GM12891 (cell line): ENCODE measurements around the gene MPV17L.
A peak's percentile ranks its signal among the peaks of the same experiment; 100 is the strongest.
"Not testable (repeated sequence)": the region's sequence is repeated elsewhere in the genome, so short reads cannot be mapped to it uniquely, and the experiment has no call there.

Source experiments
- DNase-seq: peaks from one replicate; pipeline ENCODE4 v3.0.0; 2011; ENCODE audit warnings: low spot score; ENCODE audit not compliant: insufficient read length
- FAIRE-seq: peaks from 2 replicates; lab custom pipeline; 2011; peaks lifted over from hg19 to GRCh38; lab: Jason Lieb, UNC
- PAX5 ChIP-seq: IDR thresholded peaks from 2 replicates; pipeline ENCODE4 v1.6.1; 2011; ENCODE audit warnings: low read length, moderate library complexity, mild to moderate bottlenecking; ENCODE audit not compliant: insufficient read depth, severe bottlenecking
- POLR2A ChIP-seq: IDR thresholded peaks from 2 replicates; pipeline ENCODE4 v1.6.1; 2011; ENCODE audit warnings: low read depth, low read length, control low read depth
- POLR2AphosphoS5 ChIP-seq: IDR thresholded peaks from 2 replicates; pipeline ENCODE4 v1.6.1; 2011; ENCODE audit warnings: low read depth, low read length, control low read depth
- POU2F2 ChIP-seq: IDR thresholded peaks from 2 replicates; pipeline ENCODE4 v1.6.1; 2011; ENCODE audit warnings: low read depth, mild to moderate bottlenecking, control low read depth, low read length, moderate library complexity
- SPI1 ChIP-seq: IDR thresholded peaks from 2 replicates; pipeline ENCODE4 v1.6.1; 2011; ENCODE audit warnings: low read depth, low read length, control low read depth
- TAF1 ChIP-seq: IDR thresholded peaks from 2 replicates; pipeline ENCODE4 v1.6.1; 2011; ENCODE audit warnings: low read depth, low read length, control low read depth

Gene MPV17L

DNA sequence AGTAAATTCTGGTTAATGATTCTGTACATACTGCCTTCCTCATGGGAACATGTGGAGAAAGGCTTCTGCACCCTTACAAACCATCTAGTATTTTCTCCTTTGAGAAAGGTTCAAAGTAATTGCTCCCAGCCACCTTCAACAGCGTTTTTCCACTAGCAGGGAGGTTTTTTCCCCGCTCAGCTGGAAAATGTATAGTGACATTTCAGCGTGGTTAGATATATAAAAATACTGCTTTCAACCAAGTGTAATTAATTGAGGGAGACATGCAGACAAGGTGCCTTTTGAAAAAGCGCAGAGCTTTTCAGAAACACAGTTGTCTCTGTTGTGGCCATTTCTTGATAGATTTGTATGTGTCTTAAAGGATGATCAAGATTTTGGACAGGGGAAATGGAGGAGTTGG, 44.0 kb downstream of the MPV17L start:
- FAIRE-seq: no peak
- DNase-seq: no peak
- TF ChIP-seq POLR2A (no peak), PAX5 (no peak), TAF1 (no peak), POU2F2 (no peak), SPI1 (no peak), POLR2AphosphoS5 (no peak)

DNA sequence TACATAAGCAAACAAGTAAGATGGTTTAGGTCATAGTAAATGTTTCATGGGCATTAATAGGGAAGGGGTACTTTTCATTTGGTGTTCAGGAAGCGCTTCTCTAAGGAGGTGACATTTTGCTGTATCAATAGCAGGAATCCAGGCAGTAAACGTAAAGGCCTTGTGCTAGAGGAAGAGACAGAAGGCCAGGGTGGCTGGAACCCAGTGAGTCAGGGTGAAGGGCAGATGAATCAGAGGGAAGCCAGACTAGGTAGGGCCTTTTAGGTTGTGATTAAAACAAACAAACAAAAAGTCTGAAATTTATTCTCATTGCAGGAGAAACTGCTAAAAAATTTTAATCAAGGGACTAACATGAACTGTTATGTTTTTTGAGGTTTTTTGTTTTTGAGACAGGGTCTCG, 45.3 kb downstream of the MPV17L start:
- FAIRE-seq (no peak), DNase-seq (no peak)
- TF ChIP-seq POLR2AphosphoS5: no peak
- no peak for TF ChIP-seq PAX5
- TF ChIP-seq SPI1: no peak
- no peak for TF ChIP-seq POLR2A
- TF ChIP-seq POU2F2: no peak
- TF ChIP-seq TAF1: no peak

DNA sequence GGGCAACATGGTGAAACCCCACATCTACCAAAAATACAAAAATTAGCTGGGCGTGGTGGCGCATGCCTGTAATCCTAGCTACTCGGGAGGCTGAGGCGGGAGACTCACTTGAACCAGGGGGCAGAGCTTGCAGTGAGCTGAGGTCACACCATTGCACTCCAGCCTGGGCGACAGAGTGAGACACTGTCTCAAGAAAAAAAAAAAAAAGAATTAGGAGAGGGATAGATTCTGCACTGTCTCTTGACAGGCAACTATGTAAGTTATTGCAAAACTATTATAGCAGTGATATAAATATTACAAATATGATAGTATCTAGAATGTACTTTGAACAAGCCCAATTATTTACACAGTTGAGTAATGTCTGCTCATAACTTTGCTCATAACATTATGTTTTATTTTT, 46.6 kb downstream of the MPV17L start:
- FAIRE-seq, DNase-seq: not testable (repeated sequence)

DNA sequence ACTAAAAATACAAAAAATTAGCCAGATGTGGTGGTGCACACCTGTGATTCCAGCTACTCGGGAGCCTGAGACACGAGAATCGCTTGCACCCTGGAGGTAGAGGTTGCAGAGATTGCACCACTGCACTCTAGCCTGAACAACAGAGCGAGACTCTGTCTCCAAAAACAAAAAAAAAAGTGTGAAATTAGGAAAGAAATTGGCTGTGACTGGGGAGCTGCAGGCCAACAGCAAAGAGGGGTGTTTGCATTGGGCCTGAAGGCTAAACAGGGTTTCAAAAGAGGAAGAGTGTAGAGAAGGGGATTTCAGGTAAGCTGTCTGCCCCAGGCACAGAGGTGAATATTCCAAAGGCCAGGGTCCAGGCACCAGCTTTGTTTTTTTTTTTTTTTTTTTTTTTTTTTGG, 48.2 kb downstream of the MPV17L start:
- no peak for FAIRE-seq
- DNase-seq: no peak
- TF ChIP-seq TAF1 (no peak), POLR2AphosphoS5 (no peak), SPI1 (0 out of 2 replicates have a peak, but pooled peaks have one; percentile 8), POLR2A (no peak), PAX5 (no peak), POU2F2 (no peak)

DNA sequence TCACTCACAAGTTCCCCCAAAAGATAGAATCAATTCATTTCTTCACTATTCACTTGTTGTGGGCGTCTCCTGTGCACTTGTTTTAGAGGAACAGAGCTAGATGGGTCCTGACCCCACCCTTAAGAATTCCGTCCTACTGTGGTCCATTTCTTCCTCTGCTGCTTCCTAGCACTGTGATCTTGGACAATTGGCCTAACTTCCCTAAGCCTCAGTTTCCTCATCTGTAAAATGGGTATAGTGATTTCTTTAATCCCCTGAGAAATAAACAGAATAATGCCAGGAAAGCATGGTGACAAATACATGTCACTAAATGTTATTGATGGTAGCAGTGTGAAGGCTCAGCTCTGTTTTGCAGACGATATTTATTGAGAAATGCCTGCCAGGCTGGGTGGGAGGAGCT, 48.7 kb downstream of the MPV17L start:
- no peak for TF ChIP-seq PAX5
- TF ChIP-seq POLR2AphosphoS5: no peak
- TF ChIP-seq TAF1: no peak
- no peak for TF ChIP-seq SPI1
- no peak for TF ChIP-seq POU2F2
- TF ChIP-seq POLR2A: no peak
- FAIRE-seq (no peak), DNase-seq (no peak)

DNA sequence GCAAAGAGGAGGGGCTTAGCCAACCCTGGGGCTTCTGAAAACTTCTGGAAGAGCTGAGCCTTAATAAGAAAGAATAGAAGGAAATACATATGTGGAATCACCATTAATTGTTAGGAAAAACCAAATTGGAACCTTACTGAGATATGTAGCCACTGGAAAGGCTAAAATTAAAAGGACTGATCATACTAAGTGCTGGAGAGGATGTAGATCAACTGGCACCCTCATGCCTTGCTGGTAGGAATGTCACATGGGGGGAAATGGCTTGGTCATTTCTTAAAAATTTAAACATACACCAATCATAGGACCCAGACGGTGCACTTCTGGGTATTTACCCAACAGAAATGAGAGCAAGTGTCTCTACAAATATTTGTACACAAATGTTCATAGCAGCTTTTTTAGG, 49.9 kb downstream of the MPV17L start:
- TF ChIP-seq POLR2A (no peak), SPI1 (no peak)
- no peak for FAIRE-seq
- DNase-seq: no peak

DNA sequence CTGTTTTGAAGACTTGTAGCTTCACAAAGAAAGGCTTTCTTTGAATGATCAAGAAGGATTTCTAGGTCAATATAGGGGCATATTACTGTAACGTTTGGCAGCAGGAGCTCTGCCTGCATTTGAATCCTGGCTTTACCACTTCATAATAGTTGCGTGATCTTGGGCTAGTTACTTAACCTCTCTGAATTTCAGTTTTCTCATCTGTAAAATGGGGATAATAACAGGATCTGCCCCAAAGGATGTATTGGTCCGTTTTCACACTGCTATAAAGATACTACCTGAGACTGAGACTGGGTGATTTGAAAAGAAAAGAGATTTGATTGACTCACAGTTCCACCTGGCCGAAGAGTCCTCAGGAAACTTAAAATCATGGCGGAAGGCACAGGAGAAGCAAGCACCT, 51.3 kb downstream of the MPV17L start:
- no peak for TF ChIP-seq POLR2A
- no peak for TF ChIP-seq SPI1
- FAIRE-seq (no peak), DNase-seq (no peak)

DNA sequence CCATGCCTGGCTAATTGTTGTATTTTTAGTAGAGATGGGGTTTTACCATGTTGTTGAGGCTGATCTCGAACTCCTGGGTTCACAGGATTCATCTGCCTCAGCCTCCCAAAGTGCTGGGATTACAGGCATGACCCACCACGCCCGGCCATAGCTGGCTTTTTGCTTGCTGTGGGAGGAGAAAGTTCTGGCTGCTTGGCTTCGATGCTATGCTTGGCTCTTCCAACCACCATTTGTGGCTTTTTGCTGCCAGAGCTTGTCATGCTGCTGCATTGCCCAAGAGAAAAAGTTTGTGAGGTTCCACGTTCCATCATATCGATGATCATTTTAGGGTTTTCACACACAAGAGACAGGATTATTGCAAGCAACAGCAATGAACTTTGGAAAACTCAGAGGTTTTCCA, 55.1 kb downstream of the MPV17L start:
- DNase-seq (no peak), FAIRE-seq (no peak)
- TF ChIP-seq POLR2A: no peak
- TF ChIP-seq SPI1: no peak
- TF ChIP-seq POU2F2: no peak
- TF ChIP-seq TAF1: no peak
- TF ChIP-seq PAX5: no peak

DNA sequence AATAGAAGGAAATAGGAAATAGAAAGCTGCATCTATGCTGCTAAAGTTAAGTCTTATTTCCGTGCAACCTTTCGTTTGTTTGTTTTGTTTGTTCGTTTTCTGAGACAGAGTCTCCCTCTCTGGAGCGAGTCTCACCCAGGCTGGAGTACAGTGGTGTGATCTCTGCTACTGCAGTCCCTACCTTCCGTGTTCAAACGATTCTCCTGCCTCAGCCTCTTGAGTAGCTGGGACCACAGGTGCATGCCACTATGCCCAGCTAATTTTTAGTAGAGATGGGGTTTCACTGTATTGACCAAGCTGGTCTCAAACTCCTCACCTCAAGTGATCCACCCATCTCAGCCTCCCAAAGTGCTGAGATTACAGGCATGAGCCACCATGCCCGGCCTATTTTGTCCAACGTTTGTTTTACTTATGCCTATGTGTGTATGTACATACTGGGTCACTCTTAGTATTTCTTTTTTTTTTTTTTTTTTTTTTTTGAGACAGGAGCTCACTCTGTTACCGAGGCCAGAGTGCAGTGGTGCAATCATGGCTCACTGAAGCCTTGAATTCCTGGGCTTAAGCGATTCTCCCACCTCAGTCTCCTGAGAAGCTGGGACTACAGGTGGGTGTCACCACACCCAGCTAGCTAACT, 55.7 kb downstream of the MPV17L start:
- no peak for FAIRE-seq
- TF ChIP-seq TAF1: no peak
- no peak for TF ChIP-seq POLR2A
- no peak for TF ChIP-seq POU2F2
- no peak for TF ChIP-seq POLR2AphosphoS5
- TF ChIP-seq SPI1: no peak
- no peak for TF ChIP-seq PAX5
- DNase-seq: no peak

DNA sequence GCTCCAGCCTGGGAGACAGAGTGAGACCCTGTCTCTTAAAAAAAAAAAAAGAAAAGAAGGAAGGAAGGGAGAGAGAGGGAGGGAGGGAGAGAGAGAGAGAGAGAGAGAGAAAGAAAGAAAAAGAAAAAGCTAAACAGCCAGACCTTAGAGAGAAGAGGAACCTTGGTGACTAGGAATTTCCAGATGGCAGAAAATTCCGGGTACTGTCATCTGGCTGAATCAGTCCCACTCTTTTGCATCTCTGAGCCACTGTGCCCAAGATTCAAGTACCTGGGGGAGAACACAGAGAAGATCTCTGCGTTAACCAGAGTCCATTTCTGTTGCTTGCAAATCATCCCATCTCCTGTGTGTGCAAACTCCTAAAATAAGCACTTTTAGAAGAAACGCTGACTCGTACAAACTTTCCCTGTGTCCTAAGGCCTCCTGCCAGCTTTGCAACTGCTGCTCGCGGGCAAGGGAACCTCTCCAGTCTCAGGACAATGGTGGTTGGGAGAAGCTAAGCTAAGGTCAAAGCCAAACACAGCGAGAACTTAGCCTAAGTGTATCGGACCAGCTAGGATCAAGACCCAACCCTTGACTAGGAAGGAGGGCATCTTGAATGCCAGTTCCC, 56.8 kb downstream of the MPV17L start:
- DNase-seq (no peak), FAIRE-seq (no peak)
- TF ChIP-seq SPI1 (no peak), POLR2A (no peak), POU2F2 (no peak), POLR2AphosphoS5 (no peak), PAX5 (no peak), TAF1 (no peak)

DNA sequence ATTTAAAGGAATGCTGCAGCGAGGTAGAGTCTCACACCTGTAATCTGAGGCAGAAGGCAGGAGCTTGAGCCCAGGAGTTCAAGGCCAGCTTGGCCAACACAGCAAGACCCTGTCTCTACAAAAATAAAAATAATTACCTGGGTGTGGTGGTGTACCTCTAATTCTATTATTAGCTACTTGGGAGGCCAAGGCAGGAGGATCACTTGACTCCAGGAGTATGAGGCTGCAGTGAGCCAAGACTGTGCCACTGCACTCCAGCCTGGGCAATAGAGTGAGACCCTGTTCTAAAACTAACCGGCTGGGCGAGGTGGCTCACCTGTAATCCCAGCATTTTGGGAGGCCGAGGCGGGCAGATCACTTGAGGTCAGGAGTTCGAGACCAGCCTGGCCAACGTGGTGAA, 57.7 kb downstream of the MPV17L start:
- DNase-seq: not testable (repeated sequence)

DNA sequence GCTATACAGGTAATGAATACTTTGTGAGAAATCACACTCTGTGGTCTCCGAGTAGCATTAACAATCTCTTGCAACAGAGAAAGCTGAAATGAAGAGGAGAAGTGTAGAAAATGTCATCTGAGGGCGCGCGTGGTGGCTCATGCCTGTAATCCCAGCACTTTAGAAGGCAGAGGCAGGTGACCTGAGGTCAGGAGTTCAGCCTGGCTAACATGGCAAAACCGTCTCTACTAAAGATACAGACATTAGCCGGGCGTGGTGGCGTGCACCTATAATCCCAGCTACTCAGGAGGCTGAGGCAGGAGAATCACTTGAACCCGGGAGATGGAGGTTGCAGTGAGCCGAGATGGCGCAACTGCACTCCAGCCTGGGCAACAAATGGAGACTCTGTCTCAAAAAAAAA, 59.4 kb downstream of the MPV17L start:
- not testable (repeated sequence) for DNase-seq, FAIRE-seq

More for the DNA sequence above, 57.7 kb downstream of the MPV17L start:
- not testable (repeated sequence) for FAIRE-seq
